KOPT-K1 (cell line): ENCODE data around the gene SPATS2.

ENCODE experiments used
- H3K27ac ChIP-seq: fragments of 200-600 bp; sonication (generic); 2 replicates; pipeline ENCODE4 v1.5.1; 2016; ENCODE audit warnings: antibody characterized with exemption, mild to moderate bottlenecking, low read depth, low read length; ENCODE audit not compliant: poor library complexity, severe bottlenecking
- H3K36me3 ChIP-seq: fragments of 200-600 bp; sonication (generic); 2 replicates; pipeline ENCODE4 v1.5.1; 2017; ENCODE audit warnings: antibody characterized with exemption, mild to moderate bottlenecking, low read length, moderate library complexity; ENCODE audit not compliant: insufficient read depth
- H3K9me3 ChIP-seq: fragments of 200-600 bp; sonication (generic); 2 replicates; pipeline ENCODE4 v1.5.1; 2017; ENCODE audit warnings: antibody characterized with exemption, low read length, mild to moderate bottlenecking; ENCODE audit not compliant: insufficient read depth, poor library complexity, severe bottlenecking

SPATS2 gene

DNA sequence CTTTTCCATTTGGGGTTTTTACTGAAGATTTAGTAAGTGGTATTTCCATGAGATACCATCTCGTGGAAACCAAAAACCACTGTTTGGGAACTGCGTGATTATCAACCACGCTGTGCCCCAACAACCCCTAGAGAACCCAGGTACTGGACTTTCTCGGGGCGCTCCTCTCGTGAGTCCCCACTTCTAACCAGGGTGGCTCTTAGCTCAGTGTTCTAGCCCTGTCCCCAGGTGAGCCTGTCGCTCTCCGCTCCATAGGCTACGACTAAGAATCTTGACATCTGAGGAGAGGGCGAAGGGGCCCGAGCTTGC, 200.0 kb downstream of the SPATS2 start:
- peak overlapping the region; percentile 89 for H3K27ac ChIP-seq
- no peaks in the 10 kb centered on the region for H3K9me3 ChIP-seq
- H3K36me3 ChIP-seq = peaks cover 35% of the 10 kb centered on the region

DNA sequence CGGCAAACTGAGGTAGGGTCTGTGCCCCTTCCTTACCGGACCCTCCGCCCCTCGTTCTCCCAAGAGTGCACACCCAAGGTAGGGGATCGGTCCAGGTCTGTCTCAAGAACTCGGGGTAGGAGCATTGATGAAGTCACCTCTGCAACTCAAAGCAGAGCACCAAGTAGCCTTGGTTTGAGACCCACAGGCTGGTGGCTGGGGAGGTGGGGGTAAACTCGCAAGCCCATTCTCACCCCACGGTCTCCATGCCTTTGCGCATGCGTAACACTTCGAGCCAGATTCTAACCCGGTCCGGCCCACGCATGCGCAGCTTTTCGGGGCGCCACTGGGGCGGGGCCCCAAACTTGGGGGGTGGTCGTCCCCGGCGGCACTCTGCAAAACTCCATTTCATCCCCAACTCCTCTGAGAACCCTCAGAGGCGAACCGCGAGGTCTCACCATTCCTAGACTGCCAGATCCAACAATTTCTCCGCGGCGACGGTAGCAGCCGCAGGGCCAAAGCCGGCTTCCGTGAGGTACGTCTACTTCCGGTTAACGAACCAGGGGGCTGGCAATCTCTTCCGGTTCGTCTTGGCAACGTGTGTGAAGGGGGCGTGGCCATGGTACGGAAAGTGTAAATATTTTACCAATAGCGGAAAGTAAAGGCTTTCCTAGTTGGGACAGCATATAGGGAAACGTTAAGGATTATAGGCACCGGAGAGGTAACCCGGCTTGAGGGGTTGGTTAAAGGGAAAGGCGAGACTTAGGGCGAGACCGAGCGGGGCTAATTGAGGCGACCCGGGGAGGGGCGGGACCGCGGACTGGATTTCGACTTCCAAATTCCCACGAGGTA, 200.6 kb downstream of the SPATS2 start, which contains the start of gene MCRS1:
MCRS1 (minus strand) TSS at position 532 of the 831 bp plus-strand sequence. CDS start 1,411 bp downstream, outside the sequence.
- peak within 1 kb of the TSS; percentile 89 for H3K27ac ChIP-seq
- peaks cover 29% of the 10 kb centered on the region for H3K36me3 ChIP-seq
- H3K9me3 ChIP-seq = no peaks in the 10 kb centered on the region

DNA sequence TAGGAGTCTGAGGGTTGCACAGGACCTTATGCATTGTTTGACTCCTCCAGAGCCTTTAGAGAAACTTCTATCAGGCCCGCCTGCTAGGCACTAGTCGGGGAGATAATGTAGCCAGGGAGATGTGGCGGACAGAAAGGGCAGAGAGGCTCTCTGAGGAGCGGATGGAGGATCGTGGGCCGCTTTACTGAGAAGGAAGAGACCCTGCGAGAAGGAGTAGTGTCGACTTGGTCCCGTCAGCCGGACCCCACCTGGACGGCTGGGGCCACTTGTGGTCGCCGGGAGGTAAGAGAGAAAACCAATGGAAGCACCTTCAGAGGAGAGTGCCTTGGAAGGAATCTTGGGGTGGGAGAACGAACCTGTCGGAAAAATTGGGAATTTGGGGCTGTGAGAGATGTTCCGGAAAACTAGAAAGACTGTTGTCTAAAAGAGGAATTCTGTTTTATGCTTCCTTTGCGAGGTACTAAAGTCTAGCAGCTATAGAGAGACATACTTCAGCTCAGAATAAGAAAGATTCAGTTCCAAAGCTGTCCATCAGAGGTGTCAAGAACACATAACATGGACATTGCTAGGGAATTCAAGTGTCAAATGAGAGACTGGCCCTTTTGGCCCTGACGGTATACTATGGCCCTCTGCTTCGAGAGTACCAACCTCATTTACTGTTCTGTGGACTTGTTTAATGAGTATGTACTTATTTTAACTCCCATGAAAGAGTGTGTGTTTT, 201.3 kb downstream of the SPATS2 start:
- Histone ChIP-seq H3K27ac (peak overlapping the region; percentile 89), H3K9me3 (no peaks in the 10 kb centered on the region), H3K36me3 (peaks cover 27% of the 10 kb centered on the region)
